SK-N-SH treated with all-trans-retinoic acid at 6 μM for 48 hours (cell line): ENCODE results near the gene CXCR1.

Source experiments
- ATAC-seq: fragments of 200-7000 bp; cut with Tn5 transposase; 3 replicates; pipeline ENCODE4 v1.9.1; 2020; ENCODE audit warnings: mild to moderate bottlenecking, moderate library complexity
- ARNTL ChIP-seq: fragments of 450-650 bp; formaldehyde crosslinking; IDR thresholded peaks from 2 replicates; pipeline ENCODE4 v1.5.0; 2020; ENCODE audit warnings: low read depth, mild to moderate bottlenecking, moderate library complexity, borderline replicate concordance
- BACH2 ChIP-seq: fragments of 250-450 bp; sonication (Bioruptor Pico); IDR thresholded peaks from 2 replicates; pipeline ENCODE4 v1.9.0; 2021; ENCODE audit warnings: mild to moderate bottlenecking, borderline replicate concordance
- CSDC2 ChIP-seq: fragments of 250-450 bp; sonication (Bioruptor Pico); IDR thresholded peaks from 2 replicates; pipeline ENCODE4 v1.5.0; 2020; ENCODE audit warnings: mild to moderate bottlenecking, moderate library complexity
- GLIS3 ChIP-seq: fragments of 250-450 bp; sonication (Bioruptor Pico); IDR thresholded peaks from 2 replicates; pipeline ENCODE4 v1.5.0; 2020; ENCODE audit warnings: mild to moderate bottlenecking, moderate library complexity
- ISL1 ChIP-seq: fragments of 250-450 bp; sonication (Bioruptor Pico); IDR thresholded peaks from 2 replicates; pipeline ENCODE4 v2.1.2; 2022; ENCODE audit warnings: mild to moderate bottlenecking, moderate library complexity
- OSR1 ChIP-seq: fragments of 250-450 bp; sonication (Bioruptor Pico); IDR thresholded peaks from 2 replicates; pipeline ENCODE4 v1.8.0; 2022; ENCODE audit warnings: moderate library complexity, mild to moderate bottlenecking, inconsistent platforms
- PPARA ChIP-seq: fragments of 250-450 bp; sonication (Bioruptor Pico); IDR thresholded peaks from 2 replicates; pipeline ENCODE4 v1.5.0; 2020; ENCODE audit warnings: mild to moderate bottlenecking, borderline replicate concordance
- RARB ChIP-seq: fragments of 250-450 bp; sonication (Bioruptor Pico); IDR thresholded peaks from 2 replicates; pipeline ENCODE4 v1.8.0; 2021; ENCODE audit warnings: mild to moderate bottlenecking, moderate library complexity
- SNAI2 ChIP-seq: fragments of 250-450 bp; sonication (Bioruptor Pico); IDR thresholded peaks from 2 replicates; pipeline ENCODE4 v1.5.0; 2020; ENCODE audit warnings: mild to moderate bottlenecking, moderate library complexity
- ZC3H10 ChIP-seq: fragments of 250-450 bp; sonication (Bioruptor Pico); IDR thresholded peaks from 2 replicates; pipeline ENCODE4 v1.5.1; 2021; ENCODE audit warnings: mild to moderate bottlenecking, moderate library complexity
- ZFP30 ChIP-seq: fragments of 450-650 bp; formaldehyde crosslinking; IDR thresholded peaks from 2 replicates; pipeline ENCODE4 v1.5.0; 2022; ENCODE audit warnings: mild to moderate bottlenecking, moderate library complexity
- ZNF565 ChIP-seq: fragments of 450-650 bp; formaldehyde crosslinking; conservative IDR thresholded peaks from 2 replicates; pipeline ENCODE4 v1.5.0; 2020; ENCODE audit warnings: low read depth, mild to moderate bottlenecking, moderate library complexity
- ZNF8 ChIP-seq: fragments of 450-650 bp; formaldehyde crosslinking; IDR thresholded peaks from 2 replicates; pipeline ENCODE4 v1.5.0; 2020; ENCODE audit warnings: mild to moderate bottlenecking, moderate library complexity
- TF ChIP-seq, protein P1 (sequence below): fragments of 250-450 bp; sonication (Bioruptor Pico); IDR thresholded peaks from 2 replicates; pipeline ENCODE4 v1.5.1; 2021; ENCODE audit warnings: mild to moderate bottlenecking, moderate library complexity
- TF ChIP-seq, protein P2 (sequence below): fragments of 250-450 bp; sonication (Bioruptor Pico); IDR thresholded peaks from 2 replicates; pipeline ENCODE4 v1.8.0; 2021; ENCODE audit warnings: low read depth, mild to moderate bottlenecking, moderate library complexity, borderline replicate concordance
- TF ChIP-seq, protein P3 (sequence below): fragments of 250-450 bp; sonication (Bioruptor Pico); IDR thresholded peaks from 2 replicates; pipeline ENCODE4 v1.5.1; 2020; ENCODE audit warnings: low read depth, mild to moderate bottlenecking, moderate library complexity
- TF ChIP-seq, protein P4 (sequence below): fragments of 250-450 bp; sonication (Bioruptor Pico); IDR thresholded peaks from 2 replicates; pipeline ENCODE4 v1.8.0; 2020; ENCODE audit warnings: mild to moderate bottlenecking, moderate library complexity, borderline replicate concordance
- TF ChIP-seq, protein P5 (sequence below): fragments of 250-450 bp; sonication (Bioruptor Pico); IDR thresholded peaks from 2 replicates; pipeline ENCODE4 v1.5.0; 2020; ENCODE audit warnings: mild to moderate bottlenecking, moderate library complexity

Gene CXCR1

DNA sequence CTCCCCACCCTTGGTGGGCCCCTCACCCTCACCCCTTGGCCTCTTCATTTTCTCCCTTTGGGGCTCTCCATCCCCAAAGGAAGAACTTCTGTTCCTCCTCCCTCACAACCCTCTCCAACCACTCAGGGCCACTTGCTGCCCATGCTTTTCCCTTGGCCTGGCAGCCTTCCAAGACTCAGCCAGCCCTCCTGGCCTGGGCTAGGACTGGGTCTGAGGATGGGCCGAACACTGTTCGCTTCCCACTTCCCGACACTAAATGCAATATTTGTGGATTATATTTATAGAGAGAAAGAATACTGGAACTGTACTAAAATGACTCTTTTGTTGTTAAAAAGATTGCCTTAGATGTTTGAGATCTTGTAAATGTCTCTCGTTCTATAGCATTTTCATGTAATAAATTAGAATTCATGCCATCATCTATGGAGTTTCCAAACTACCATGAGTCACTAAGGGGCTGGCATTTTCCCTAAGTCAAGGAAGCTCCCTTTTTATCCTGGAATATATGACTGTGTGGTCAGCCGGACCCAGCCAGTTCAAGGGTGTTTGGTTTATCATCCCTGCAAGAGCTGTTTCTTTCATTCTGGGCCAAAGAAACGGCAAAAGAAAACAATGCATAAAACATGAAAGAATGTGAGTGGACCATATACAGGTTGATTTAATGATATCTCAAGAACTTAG lies 37.2 kb downstream of the CXCR1 start:
- ATAC-seq, result no peak
- no peak for TF ChIP-seq BACH2 (CRISPR knock-in tag)
- no peak for TF ChIP-seq ZFP30 (CRISPR knock-in tag)
- TF ChIP-seq CSDC2 (CRISPR knock-in tag), result no peak
- no peak for TF ChIP-seq OSR1
- no peak for TF ChIP-seq ARNTL (CRISPR knock-in tag)
- no peak for TF ChIP-seq GLIS3
- TF ChIP-seq ZC3H10 (CRISPR knock-in tag), result no peak
- no peak for TF ChIP-seq SNAI2
- no peak for TF ChIP-seq ZNF8 (CRISPR knock-in tag)
- no peak for TF ChIP-seq RARB (CRISPR knock-in tag)
- no peak for TF ChIP-seq ZNF565 (CRISPR knock-in tag)
- TF ChIP-seq, protein P1, sequence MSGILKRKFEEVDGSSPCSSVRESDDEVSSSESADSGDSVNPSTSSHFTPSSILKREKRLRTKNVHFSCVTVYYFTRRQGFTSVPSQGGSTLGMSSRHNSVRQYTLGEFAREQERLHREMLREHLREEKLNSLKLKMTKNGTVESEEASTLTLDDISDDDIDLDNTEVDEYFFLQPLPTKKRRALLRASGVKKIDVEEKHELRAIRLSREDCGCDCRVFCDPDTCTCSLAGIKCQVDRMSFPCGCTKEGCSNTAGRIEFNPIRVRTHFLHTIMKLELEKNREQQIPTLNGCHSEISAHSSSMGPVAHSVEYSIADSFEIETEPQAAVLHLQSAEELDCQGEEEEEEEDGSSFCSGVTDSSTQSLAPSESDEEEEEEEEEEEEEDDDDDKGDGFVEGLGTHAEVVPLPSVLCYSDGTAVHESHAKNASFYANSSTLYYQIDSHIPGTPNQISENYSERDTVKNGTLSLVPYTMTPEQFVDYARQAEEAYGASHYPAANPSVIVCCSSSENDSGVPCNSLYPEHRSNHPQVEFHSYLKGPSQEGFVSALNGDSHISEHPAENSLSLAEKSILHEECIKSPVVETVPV (CRISPR knock-in tag), result no peak

DNA sequence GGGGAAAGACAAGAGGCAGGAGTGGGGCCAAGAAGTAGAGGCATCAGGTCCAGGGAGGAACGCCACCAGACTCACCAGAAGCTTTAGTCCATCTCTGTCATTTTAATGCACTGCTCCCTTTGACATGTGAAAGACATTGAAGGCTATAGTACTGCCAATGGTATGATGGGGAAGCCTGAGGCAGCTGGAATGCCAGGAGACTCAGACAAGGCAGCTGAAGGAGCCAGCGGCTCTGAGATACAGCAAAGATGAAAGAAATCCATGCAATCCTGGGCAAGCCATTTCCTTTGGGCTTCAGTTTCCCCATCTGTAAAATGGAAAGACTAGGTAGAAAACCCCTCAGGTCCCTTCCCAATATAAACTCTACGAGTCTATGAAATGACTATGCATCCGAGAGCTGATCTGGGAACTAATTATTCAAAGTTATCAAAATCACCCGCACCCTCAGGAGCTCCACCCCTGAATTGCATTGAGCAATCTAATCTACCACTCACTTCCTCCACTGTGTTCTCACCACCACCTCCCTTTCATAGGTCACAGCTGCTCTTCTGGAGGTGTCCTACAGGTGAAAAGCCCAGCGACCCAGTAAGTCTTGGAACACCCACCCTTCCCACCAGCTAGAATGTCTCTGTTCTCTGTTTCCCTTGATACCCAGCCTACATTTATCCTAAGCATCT lies 37.8 kb downstream of the CXCR1 start:
- TF ChIP-seq BACH2 (CRISPR knock-in tag) (no peak), PPARA (CRISPR knock-in tag) (no peak), ZC3H10 (CRISPR knock-in tag) (no peak), ZNF565 (CRISPR knock-in tag) (no peak), OSR1 (no peak), RARB (CRISPR knock-in tag) (no peak)
- TF ChIP-seq, protein P2, sequence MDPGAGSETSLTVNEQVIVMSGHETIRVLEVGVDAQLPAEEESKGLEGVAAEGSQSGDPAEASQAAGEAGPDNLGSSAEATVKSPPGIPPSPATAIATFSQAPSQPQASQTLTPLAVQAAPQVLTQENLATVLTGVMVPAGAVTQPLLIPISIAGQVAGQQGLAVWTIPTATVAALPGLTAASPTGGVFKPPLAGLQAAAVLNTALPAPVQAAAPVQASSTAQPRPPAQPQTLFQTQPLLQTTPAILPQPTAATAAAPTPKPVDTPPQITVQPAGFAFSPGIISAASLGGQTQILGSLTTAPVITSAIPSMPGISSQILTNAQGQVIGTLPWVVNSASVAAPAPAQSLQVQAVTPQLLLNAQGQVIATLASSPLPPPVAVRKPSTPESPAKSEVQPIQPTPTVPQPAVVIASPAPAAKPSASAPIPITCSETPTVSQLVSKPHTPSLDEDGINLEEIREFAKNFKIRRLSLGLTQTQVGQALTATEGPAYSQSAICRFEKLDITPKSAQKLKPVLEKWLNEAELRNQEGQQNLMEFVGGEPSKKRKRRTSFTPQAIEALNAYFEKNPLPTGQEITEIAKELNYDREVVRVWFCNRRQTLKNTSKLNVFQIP (CRISPR knock-in tag), result no peak
- TF ChIP-seq, protein P3, sequence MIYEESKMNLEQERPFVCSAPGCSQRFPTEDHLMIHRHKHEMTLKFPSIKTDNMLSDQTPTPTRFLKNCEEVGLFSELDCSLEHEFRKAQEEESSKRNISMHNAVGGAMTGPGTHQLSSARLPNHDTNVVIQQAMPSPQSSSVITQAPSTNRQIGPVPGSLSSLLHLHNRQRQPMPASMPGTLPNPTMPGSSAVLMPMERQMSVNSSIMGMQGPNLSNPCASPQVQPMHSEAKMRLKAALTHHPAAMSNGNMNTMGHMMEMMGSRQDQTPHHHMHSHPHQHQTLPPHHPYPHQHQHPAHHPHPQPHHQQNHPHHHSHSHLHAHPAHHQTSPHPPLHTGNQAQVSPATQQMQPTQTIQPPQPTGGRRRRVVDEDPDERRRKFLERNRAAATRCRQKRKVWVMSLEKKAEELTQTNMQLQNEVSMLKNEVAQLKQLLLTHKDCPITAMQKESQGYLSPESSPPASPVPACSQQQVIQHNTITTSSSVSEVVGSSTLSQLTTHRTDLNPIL (CRISPR knock-in tag), result no peak
- TF ChIP-seq, protein P1 (CRISPR knock-in tag), result no peak
- no peak for ATAC-seq

DNA sequence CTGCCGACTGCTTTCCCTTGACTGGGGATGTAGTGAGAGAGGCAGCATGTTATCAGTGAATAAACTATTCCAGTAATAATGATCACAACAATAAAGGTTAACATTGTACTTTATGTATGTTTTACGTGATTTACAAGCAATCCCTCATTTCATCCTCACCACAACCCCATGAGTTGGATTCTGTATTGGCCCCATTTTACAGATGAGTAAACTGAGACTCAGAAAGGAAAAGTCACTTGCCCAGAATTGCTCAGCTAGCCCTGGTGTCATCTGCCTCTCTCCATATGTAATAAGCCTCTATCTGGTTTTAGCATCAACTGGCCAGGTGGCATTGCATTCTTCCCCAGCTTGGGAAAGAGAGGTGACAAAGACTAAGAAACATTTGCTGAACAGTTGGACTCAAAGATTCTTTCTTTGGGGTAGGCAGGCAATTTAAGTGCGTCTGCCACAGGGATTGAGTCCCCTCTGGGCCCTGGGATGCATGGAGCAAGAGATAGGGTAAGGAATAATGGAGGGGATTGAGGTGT lies 38.8 kb downstream of the CXCR1 start:
- no peak for ATAC-seq
- TF ChIP-seq BACH2 (CRISPR knock-in tag) (no peak), GLIS3 (no peak)
- TF ChIP-seq, protein P4, sequence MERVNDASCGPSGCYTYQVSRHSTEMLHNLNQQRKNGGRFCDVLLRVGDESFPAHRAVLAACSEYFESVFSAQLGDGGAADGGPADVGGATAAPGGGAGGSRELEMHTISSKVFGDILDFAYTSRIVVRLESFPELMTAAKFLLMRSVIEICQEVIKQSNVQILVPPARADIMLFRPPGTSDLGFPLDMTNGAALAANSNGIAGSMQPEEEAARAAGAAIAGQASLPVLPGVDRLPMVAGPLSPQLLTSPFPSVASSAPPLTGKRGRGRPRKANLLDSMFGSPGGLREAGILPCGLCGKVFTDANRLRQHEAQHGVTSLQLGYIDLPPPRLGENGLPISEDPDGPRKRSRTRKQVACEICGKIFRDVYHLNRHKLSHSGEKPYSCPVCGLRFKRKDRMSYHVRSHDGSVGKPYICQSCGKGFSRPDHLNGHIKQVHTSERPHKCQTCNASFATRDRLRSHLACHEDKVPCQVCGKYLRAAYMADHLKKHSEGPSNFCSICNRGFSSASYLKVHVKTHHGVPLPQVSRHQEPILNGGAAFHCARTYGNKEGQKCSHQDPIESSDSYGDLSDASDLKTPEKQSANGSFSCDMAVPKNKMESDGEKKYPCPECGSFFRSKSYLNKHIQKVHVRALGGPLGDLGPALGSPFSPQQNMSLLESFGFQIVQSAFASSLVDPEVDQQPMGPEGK (CRISPR knock-in tag), result no peak

DNA sequence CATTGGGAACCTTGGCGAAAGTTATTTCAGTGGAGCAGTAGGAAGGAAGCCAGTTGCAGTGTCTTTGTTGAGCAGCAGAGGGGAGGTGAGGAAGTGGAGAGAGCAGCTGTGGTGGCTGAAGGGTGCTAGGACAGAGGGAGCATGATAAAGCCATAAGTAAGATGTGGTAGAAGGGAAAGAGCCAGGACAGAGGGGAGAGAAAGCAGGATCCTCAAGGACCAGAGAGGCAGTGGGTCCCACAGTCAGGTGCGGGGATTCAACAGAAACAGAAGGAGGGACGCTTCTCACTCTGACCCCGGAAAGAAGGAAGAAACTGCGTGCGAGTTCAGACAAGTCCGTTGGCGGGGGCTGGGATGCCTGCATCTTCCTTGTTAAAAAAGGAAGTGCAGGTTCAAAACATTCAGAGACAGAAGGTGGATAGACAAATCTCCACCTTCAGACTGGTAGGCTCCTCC lies 41.1 kb downstream of the CXCR1 start, which contains the start of gene CXCR2:
Gene CXCR2 (plus strand): TSS at position 403 of the 455 bp plus-strand sequence. CDS start 8,774 bp downstream, outside the sequence.
- no peak; the same call in 2 of the 3 replicates for ATAC-seq
- TF ChIP-seq ZNF8 (CRISPR knock-in tag) (no peak), ZFP30 (CRISPR knock-in tag) (no peak), ARNTL (CRISPR knock-in tag) (no peak), SNAI2 (no peak), ZC3H10 (CRISPR knock-in tag) (no peak), ZNF565 (CRISPR knock-in tag) (no peak), ISL1 (CRISPR knock-in tag) (no peak), GLIS3 (no peak)
- TF ChIP-seq, protein P3 (CRISPR knock-in tag), result no peak
- TF ChIP-seq, protein P1 (CRISPR knock-in tag), result no peak
- TF ChIP-seq, protein P5, sequence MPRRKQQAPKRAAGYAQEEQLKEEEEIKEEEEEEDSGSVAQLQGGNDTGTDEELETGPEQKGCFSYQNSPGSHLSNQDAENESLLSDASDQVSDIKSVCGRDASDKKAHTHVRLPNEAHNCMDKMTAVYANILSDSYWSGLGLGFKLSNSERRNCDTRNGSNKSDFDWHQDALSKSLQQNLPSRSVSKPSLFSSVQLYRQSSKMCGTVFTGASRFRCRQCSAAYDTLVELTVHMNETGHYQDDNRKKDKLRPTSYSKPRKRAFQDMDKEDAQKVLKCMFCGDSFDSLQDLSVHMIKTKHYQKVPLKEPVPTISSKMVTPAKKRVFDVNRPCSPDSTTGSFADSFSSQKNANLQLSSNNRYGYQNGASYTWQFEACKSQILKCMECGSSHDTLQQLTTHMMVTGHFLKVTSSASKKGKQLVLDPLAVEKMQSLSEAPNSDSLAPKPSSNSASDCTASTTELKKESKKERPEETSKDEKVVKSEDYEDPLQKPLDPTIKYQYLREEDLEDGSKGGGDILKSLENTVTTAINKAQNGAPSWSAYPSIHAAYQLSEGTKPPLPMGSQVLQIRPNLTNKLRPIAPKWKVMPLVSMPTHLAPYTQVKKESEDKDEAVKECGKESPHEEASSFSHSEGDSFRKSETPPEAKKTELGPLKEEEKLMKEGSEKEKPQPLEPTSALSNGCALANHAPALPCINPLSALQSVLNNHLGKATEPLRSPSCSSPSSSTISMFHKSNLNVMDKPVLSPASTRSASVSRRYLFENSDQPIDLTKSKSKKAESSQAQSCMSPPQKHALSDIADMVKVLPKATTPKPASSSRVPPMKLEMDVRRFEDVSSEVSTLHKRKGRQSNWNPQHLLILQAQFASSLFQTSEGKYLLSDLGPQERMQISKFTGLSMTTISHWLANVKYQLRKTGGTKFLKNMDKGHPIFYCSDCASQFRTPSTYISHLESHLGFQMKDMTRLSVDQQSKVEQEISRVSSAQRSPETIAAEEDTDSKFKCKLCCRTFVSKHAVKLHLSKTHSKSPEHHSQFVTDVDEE (CRISPR knock-in tag), result no peak
